ENCODE results near the gene FAM241A.

- TF ChIP-seq YY1 (IDR thresholded peaks at IDR 0.05; ENCODE audit: low read depth): no peak
- TF ChIP-seq NFIC (IDR thresholded peaks at IDR 0.05): no peak
These were observed 45.4 kb downstream of the FAM241A start for GRCh38 chr4:112190684-112191083.

Data from Ishikawa (cell line).